ENCODE data around the gene GDPD4. TPM values are rescaled to one million over a fixed set of nuclear protein-coding genes. Genes with fewer than 3 reads are reported as not detected.

The GDPD4 gene
- total RNA-seq, 1 experiment from 2014 or later = not detected

GRCh38 chr11:77324508-77324907 lies 23.0 kb upstream of the GDPD4 start:
- no peak overlapping the region for H3K9ac ChIP-seq (ENCODE audit: low read length)
- H2AFZ ChIP-seq (ENCODE audit: low read depth, low read length, poor library complexity, severe bottlenecking) = no peak overlapping the region
- ChIA-PET POLR2A (no interaction called here), CTCF (no interaction called here), RAD21 (ENCODE audit: low non-redundant PET in 1 of 2, low total read pairs in 2 of 2, uncharacterized antibody in 2 of 2, unreplicated experiment in 2 of 2) (no interaction called here)
- H3K4me3 ChIP-seq (replicated peaks in 1 of 2; ENCODE audit: low read depth in 1 of 2, low read length in 2 of 2) = no peak overlapping the region
- no peaks in the 10 kb centered on the region for H3K79me2 ChIP-seq (ENCODE audit: insufficient read depth, low read length)
- H3K27ac ChIP-seq (ENCODE audit: low read depth, low read length) = no peak overlapping the region
- peaks cover 0 to 8% of the 10 kb centered on the region in 2 experiments; a peak in 1 of 4 replicates for H3K36me3 ChIP-seq (ENCODE audit: control insufficient read depth in 1 of 2, insufficient read depth in 2 of 2, low read length in 2 of 2)
- no peak overlapping the region for H3K4me2 ChIP-seq (ENCODE audit: low read length)
- DNase-seq (ENCODE audit: low read depth, low spot score) (no peak), ATAC-seq (no peak)
- H4K20me1 ChIP-seq (ENCODE audit: insufficient read depth) = no peaks in the 10 kb centered on the region
- no peaks in the 10 kb centered on the region for H3K4me1 ChIP-seq (ENCODE audit: control insufficient read depth in 1 of 2, insufficient read depth in 2 of 2, low read length in 2 of 2)
- no peaks in the 10 kb centered on the region for H3K9me2 ChIP-seq (ENCODE audit: insufficient read depth)
- BruUV-seq (replicated peaks) = no TSS peak
- no peak for TF ChIP-seq EGR1 (IDR thresholded peaks at IDR 0.05; ENCODE audit: low read depth)
- TF ChIP-seq ELF1 (IDR thresholded peaks at IDR 0.05; ENCODE audit: borderline replicate concordance, low read depth) = no peak
- no peak for TF ChIP-seq CEBPB (IDR thresholded peaks at IDR 0.05; ENCODE audit: low read depth)
- TF ChIP-seq, protein P1, sequence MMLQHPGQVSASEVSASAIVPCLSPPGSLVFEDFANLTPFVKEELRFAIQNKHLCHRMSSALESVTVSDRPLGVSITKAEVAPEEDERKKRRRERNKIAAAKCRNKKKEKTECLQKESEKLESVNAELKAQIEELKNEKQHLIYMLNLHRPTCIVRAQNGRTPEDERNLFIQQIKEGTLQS (IDR thresholded peaks at IDR 0.05) = no peak
- no peak for TF ChIP-seq FOSL1 (IDR thresholded peaks at IDR 0.05; ENCODE audit: low read depth)
- TF ChIP-seq SP1 (IDR thresholded peaks at IDR 0.05; ENCODE audit: low read depth) = no peak
- no peak for TF ChIP-seq CTCF (IDR thresholded peaks at IDR 0.05 in 2 of 3, conservative IDR thresholded peaks at IDR 0.05 in 1 of 3; ENCODE audit: borderline replicate concordance in 1 of 3, insufficient read depth in 1 of 3, low read depth in 2 of 3, low read length in 2 of 3)
- no peak for TF ChIP-seq JUND (IDR thresholded peaks at IDR 0.05)
- TF ChIP-seq, protein P2, sequence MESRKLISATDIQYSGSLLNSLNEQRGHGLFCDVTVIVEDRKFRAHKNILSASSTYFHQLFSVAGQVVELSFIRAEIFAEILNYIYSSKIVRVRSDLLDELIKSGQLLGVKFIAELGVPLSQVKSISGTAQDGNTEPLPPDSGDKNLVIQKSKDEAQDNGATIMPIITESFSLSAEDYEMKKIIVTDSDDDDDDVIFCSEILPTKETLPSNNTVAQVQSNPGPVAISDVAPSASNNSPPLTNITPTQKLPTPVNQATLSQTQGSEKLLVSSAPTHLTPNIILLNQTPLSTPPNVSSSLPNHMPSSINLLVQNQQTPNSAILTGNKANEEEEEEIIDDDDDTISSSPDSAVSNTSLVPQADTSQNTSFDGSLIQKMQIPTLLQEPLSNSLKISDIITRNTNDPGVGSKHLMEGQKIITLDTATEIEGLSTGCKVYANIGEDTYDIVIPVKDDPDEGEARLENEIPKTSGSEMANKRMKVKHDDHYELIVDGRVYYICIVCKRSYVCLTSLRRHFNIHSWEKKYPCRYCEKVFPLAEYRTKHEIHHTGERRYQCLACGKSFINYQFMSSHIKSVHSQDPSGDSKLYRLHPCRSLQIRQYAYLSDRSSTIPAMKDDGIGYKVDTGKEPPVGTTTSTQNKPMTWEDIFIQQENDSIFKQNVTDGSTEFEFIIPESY (IDR thresholded peaks at IDR 0.05; ENCODE audit: extremely low read depth, insufficient replicate concordance, low read length) = no peak
- TF ChIP-seq RAD21 (IDR thresholded peaks at IDR 0.05; ENCODE audit: low read depth) = no peak
- TF ChIP-seq YY1 (IDR thresholded peaks at IDR 0.05; ENCODE audit: extremely low read depth, insufficient replicate concordance, low read depth, low read length) = no peak
- H3K27me3 ChIP-seq (ENCODE audit: insufficient read depth, low read length) = no peaks in the 10 kb centered on the region
- intact Hi-C loops (cut with micrococcal nuclease) = no loop called here
- no peaks in the 10 kb centered on the region for H3K9me3 ChIP-seq (ENCODE audit: control insufficient read depth in 1 of 2, insufficient read depth in 1 of 2, low read depth in 1 of 2, low read length in 2 of 2)
